Measurements from ENCODE around the gene OLIG2. TPM values are rescaled to one million over a fixed set of nuclear protein-coding genes. Genes with fewer than 3 reads are reported as not detected.
A peak's percentile ranks its signal among the peaks of the same experiment; 100 is the strongest.

OLIG2 gene
- total RNA-seq, 5 donors from 2014 or later (not counting 1 experiment from before 2014, with no cell fraction given), result not detected

DNA sequence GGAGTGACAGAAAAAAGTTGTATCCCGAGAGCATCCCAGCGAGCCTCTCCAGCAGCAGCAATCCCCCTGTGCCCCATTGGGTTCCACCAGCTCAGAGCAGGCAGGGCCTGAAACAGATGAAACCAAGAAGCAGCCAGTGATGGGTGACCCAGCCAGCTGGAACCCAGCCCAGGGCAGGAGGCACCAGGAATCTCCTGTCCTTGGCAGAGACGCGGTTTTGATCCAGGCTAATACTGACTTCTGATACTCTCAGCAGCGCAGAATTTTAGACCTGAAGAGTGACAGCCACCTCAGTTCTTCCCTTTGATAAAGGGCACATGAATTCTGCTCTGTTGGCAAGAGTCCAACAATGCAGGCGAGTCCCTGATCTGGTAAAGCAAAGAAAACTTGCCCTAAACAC is 32.8 kb downstream of the OLIG2 start:
- peaks cover 0 to 17% of the 10 kb centered on the region in 2 experiments for H3K27me3 ChIP-seq (replicated peaks in 1 of 2; ENCODE audit: control insufficient read depth in 2 of 2, extremely low read depth in 1 of 2, insufficient read depth in 2 of 2, low read length in 1 of 2)
- ATAC-seq (replicated peaks in 1 of 4) (no peak), DNase-seq (no peak)
- CTCF ChIA-PET, result no interaction called here
- POLR2A ChIA-PET, result no interaction called here
- no peaks in the 10 kb centered on the region for H3K36me3 ChIP-seq (ENCODE audit: control insufficient read depth in 2 of 2, extremely low read depth in 1 of 2, insufficient read depth in 1 of 2, low read length in 1 of 2)
- 92% methylated on average over 4 of the region's 6 CpGs for WGBS (ENCODE audit: insufficient coverage)
- H3K9me3 ChIP-seq, result no peaks in the 10 kb centered on the region
- Mint-ChIP-seq H3K4me1 (peaks cover 4 to 8% (median 8%) of the 10 kb centered on the region in 3 donors), H3K27ac (no peak overlapping the region), H3K4me3 (no peak overlapping the region), H3K27me3 (peaks cover 27 to 28% of the 10 kb centered on the region in 2 donors), H3K9me3 (no peaks in the 10 kb centered on the region), H3K36me3 (no peaks in the 10 kb centered on the region)
- no peak overlapping the region for H3K27ac ChIP-seq (ENCODE audit: low read length)
- H3K4me3 ChIP-seq (ENCODE audit: control insufficient read depth in 1 of 2, extremely low read depth in 1 of 2, low read length in 1 of 2), result no peak overlapping the region
- H3K4me1 ChIP-seq (ENCODE audit: control insufficient read depth in 1 of 2, extremely low read depth in 1 of 2, insufficient read depth in 2 of 2, low read length in 2 of 2), result peaks cover 0 to 7% of the 10 kb centered on the region in 2 experiments

DNA sequence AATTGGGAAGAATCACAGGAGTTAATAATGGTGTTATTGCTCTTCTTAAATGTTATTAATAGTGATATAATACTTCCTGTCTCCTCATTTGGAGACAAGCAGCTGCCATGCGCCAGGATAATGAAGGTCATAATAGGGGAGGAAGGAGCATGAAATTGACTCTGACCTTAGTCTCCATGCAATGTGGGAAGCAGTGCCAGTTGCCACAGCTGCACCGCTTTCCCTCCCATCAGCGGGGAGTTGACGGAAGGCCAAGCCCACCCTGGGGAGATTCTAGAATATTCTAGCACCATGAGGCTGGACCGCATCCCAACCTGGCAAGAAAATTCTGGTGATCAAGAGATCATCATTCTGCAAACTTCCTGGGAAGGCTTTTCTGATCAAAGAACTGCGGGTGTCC is 33.2 kb downstream of the OLIG2 start:
- no peak overlapping the region for H3K27ac Mint-ChIP-seq
- H3K27ac ChIP-seq (ENCODE audit: low read length), result no peak overlapping the region
- CTCF ChIA-PET, result no interaction called here

DNA sequence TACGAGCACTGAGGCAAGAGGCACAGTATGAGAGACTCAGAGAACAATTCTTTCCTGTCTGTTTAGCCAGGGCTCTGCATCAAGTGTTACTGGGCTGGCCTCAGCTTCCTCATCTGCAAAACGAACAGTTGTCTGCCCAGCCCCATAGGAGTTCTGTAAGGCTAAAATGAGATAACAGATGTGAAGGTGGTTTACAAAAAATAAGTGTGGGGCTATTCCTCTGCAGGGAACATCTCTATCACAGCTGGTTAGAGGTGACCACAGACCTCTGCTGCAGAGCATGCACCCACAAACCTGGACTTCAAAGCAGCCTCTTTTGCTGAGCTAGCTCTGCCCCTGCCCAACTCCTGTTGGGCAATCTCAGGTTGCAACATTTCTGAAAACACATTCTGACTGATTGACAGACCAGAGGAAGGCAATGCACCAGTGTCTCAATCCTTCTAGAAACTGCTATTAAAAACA is 33.7 kb downstream of the OLIG2 start:
- Mint-ChIP-seq H3K9me3 (no peaks in the 10 kb centered on the region), H3K4me3 (no peak overlapping the region), H3K27ac (no peak overlapping the region), H3K36me3 (no peaks in the 10 kb centered on the region), H3K4me1 (peaks cover 4 to 8% (median 8%) of the 10 kb centered on the region in 3 donors), H3K27me3 (peaks cover 21 to 32% of the 10 kb centered on the region in 2 donors)
- no peak overlapping the region for H3K4me3 ChIP-seq (ENCODE audit: control insufficient read depth in 1 of 2, extremely low read depth in 1 of 2, low read length in 1 of 2)
- WGBS (ENCODE audit: insufficient coverage), result 29% methylated on average over 1 of the region's 2 CpGs
- H3K4me1 ChIP-seq (ENCODE audit: control insufficient read depth in 1 of 2, extremely low read depth in 1 of 2, insufficient read depth in 2 of 2, low read length in 2 of 2), result peaks cover 0 to 7% of the 10 kb centered on the region in 2 experiments
- DNase-seq (peak in 5 of 35 experiments; percentile 9 to 31 (median 17)), ATAC-seq (replicated peaks in 1 of 4) (peak; percentile 14 to 40 (median 23))
- ChIA-PET CTCF (no interaction called here), POLR2A (no interaction called here)
- H3K27me3 ChIP-seq (replicated peaks in 1 of 2; ENCODE audit: control insufficient read depth in 2 of 2, extremely low read depth in 1 of 2, insufficient read depth in 2 of 2, low read length in 1 of 2), result peaks cover 0 to 26% of the 10 kb centered on the region in 2 experiments
- H3K9me3 ChIP-seq, result no peaks in the 10 kb centered on the region
- H3K27ac ChIP-seq (ENCODE audit: low read length), result no peak overlapping the region
- no peaks in the 10 kb centered on the region for H3K36me3 ChIP-seq (ENCODE audit: control insufficient read depth in 2 of 2, extremely low read depth in 1 of 2, insufficient read depth in 1 of 2, low read length in 1 of 2)

More for the DNA sequence above, 33.2 kb downstream of the OLIG2 start:
- 85% methylated on average over 5 of the region's 6 CpGs for WGBS (ENCODE audit: insufficient coverage)
- H3K36me3 ChIP-seq (ENCODE audit: control insufficient read depth in 2 of 2, extremely low read depth in 1 of 2, insufficient read depth in 1 of 2, low read length in 1 of 2), result no peaks in the 10 kb centered on the region
- POLR2A ChIA-PET, result no interaction called here
- H3K4me3 ChIP-seq (ENCODE audit: control insufficient read depth in 1 of 2, extremely low read depth in 1 of 2, low read length in 1 of 2), result no peak overlapping the region
- no peaks in the 10 kb centered on the region for H3K9me3 ChIP-seq
- Mint-ChIP-seq H3K36me3 (no peaks in the 10 kb centered on the region), H3K4me1 (peaks cover 4 to 8% (median 8%) of the 10 kb centered on the region in 3 donors), H3K4me3 (no peak overlapping the region), H3K9me3 (no peaks in the 10 kb centered on the region), H3K27me3 (peaks cover 25 to 31% of the 10 kb centered on the region in 2 donors)
- peaks cover 0 to 21% of the 10 kb centered on the region in 2 experiments for H3K27me3 ChIP-seq (replicated peaks in 1 of 2; ENCODE audit: control insufficient read depth in 2 of 2, extremely low read depth in 1 of 2, insufficient read depth in 2 of 2, low read length in 1 of 2)
- H3K4me1 ChIP-seq (ENCODE audit: control insufficient read depth in 1 of 2, extremely low read depth in 1 of 2, insufficient read depth in 2 of 2, low read length in 2 of 2), result peaks cover 0 to 7% of the 10 kb centered on the region in 2 experiments
- ATAC-seq (replicated peaks in 1 of 4) (no peak), DNase-seq (no peak)

DNA sequence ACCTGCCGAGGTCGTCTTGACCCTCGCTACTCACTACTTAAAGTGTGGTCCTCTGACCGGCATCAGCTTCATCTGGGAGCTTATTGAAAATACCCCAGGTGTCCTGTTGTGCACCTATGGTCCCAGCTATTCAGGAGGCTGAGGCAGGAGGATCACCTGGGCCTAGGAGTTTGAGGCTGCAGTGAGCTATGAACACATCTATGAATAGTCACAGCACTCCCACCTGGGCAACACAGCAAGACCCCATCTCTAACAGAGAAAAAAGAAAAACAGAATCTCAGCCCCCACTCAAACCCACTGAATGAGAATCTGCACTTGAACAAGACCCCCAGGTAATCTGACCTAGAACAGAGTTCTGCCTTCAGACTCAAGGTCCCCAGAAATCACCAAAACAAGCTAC is 35.5 kb downstream of the OLIG2 start:
- Mint-ChIP-seq H3K4me1 (peaks cover 4 to 8% (median 8%) of the 10 kb centered on the region in 3 donors), H3K27me3 (peaks cover 36 to 44% of the 10 kb centered on the region in 2 donors), H3K9me3 (no peaks in the 10 kb centered on the region), H3K36me3 (no peaks in the 10 kb centered on the region), H3K27ac (no peak overlapping the region), H3K4me3 (no peak overlapping the region)
- no peak overlapping the region for H3K4me3 ChIP-seq (ENCODE audit: control insufficient read depth in 1 of 2, extremely low read depth in 1 of 2, low read length in 1 of 2)
- CTCF ChIA-PET, result no interaction called here
- H3K4me1 ChIP-seq (ENCODE audit: control insufficient read depth in 1 of 2, extremely low read depth in 1 of 2, insufficient read depth in 2 of 2, low read length in 2 of 2), result peaks cover 0 to 7% of the 10 kb centered on the region in 2 experiments
- WGBS (ENCODE audit: insufficient coverage), result 97% methylated on average over 4 of the region's 4 CpGs
- ATAC-seq (replicated peaks in 1 of 4) (no peak), DNase-seq (no peak)
- H3K36me3 ChIP-seq (ENCODE audit: control insufficient read depth in 2 of 2, extremely low read depth in 1 of 2, insufficient read depth in 1 of 2, low read length in 1 of 2), result no peaks in the 10 kb centered on the region
- peaks cover 0 to 30% of the 10 kb centered on the region in 2 experiments for H3K27me3 ChIP-seq (replicated peaks in 1 of 2; ENCODE audit: control insufficient read depth in 2 of 2, extremely low read depth in 1 of 2, insufficient read depth in 2 of 2, low read length in 1 of 2)
- H3K27ac ChIP-seq (ENCODE audit: low read length), result no peak overlapping the region
- POLR2A ChIA-PET, result interaction anchor here in 1 of 2 donors (0.6 kb wide), 1 partner anchor 163 kb away, joined by 3 read pairs; no protein-coding TSS in a partner anchor
- H3K9me3 ChIP-seq, result no peaks in the 10 kb centered on the region

DNA sequence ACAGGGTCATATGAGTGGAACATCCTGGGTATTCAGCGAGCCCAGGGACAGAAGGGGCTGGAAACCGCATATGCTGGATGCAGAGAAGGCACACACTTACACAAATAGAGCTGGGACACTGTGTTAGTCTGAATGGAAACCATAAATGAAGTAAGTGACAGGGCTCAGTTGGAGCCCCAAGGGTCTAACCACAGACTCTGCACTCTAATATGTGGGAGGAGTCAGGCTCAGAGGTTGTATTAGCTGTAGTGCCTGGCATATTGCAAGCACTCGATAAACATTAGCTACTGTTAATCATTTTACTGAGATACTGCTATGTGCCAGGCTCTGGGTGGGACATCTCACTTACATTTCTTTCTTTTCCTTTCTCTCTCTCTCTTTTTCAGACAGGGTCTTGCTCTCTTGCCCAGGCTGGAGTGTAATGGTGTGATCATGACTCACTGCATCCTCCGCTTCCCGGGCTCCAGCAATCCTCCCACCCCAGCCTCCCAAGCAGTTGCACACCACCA is 37.7 kb downstream of the OLIG2 start:
- no peak for ATAC-seq (replicated peaks in 1 of 4)
- Mint-ChIP-seq H3K4me1 (peaks cover 4 to 8% (median 8%) of the 10 kb centered on the region in 3 donors), H3K27ac (no peak overlapping the region), H3K4me3 (no peak overlapping the region), H3K9me3 (no peaks in the 10 kb centered on the region), H3K27me3 (peaks cover 55 to 63% of the 10 kb centered on the region in 2 donors), H3K36me3 (no peaks in the 10 kb centered on the region)
- peaks cover 0 to 7% of the 10 kb centered on the region in 2 experiments for H3K4me1 ChIP-seq (ENCODE audit: control insufficient read depth in 1 of 2, extremely low read depth in 1 of 2, insufficient read depth in 2 of 2, low read length in 2 of 2)
- POLR2A ChIA-PET, result no interaction called here
- no peak overlapping the region for H3K4me3 ChIP-seq (ENCODE audit: control insufficient read depth in 1 of 2, extremely low read depth in 1 of 2, low read length in 1 of 2)
- DNase-seq, result no peak
- CTCF ChIA-PET, result no interaction called here
- no peaks in the 10 kb centered on the region for H3K9me3 ChIP-seq
- no CpG with 5 or more reads among the region's 5 CpGs for WGBS (ENCODE audit: insufficient coverage)
- H3K27me3 ChIP-seq (replicated peaks in 1 of 2; ENCODE audit: control insufficient read depth in 2 of 2, extremely low read depth in 1 of 2, insufficient read depth in 2 of 2, low read length in 1 of 2), result peaks cover 0 to 44% of the 10 kb centered on the region in 2 experiments
- no peak overlapping the region for H3K27ac ChIP-seq (ENCODE audit: low read length)
- no peaks in the 10 kb centered on the region for H3K36me3 ChIP-seq (ENCODE audit: control insufficient read depth in 2 of 2, extremely low read depth in 1 of 2, insufficient read depth in 1 of 2, low read length in 1 of 2)

DNA sequence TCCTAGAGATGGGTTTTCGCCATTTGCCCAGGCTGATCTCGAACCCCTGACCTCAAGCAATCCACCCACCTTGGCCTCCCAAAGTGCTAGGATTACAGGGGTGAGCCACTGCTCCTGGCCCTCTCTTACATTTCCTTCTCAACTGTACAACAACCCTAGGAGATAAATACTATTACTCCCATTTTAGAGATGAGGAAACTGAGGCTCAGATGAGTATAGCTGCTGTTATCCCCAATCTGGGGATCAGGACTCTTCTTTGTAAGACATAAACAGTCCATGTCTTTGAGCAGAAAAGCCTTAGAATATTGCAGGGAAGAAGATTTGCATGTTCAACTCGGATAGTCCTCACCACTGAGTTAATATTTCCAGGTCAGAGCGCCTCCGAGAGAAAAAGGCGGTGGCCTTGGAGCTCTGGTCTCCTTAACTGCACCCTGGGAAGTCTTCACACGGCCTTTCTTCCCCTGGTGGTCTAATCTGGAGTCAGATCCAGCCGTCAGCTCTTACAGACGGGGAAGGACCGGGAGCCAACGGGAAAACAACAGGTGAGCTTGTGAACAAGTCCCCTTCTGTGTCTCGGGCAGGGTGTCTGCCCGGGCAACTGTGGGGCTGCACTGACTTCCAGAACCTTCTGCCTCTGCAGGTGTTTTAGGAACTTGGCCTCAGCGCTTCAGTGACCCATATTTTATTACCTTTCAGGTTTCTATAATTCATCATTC is 38.3 kb downstream of the OLIG2 start:
- H3K27me3 Mint-ChIP-seq, result peaks cover 59 to 68% of the 10 kb centered on the region in 2 donors
- no peaks in the 10 kb centered on the region for H3K36me3 Mint-ChIP-seq
- Histone ChIP-seq H3K9me3 (no peaks in the 10 kb centered on the region), H3K27me3 (replicated peaks in 1 of 2; ENCODE audit: control insufficient read depth in 2 of 2, extremely low read depth in 1 of 2, insufficient read depth in 2 of 2, low read length in 1 of 2) (peaks cover 0 to 50% of the 10 kb centered on the region in 2 experiments), H3K27ac (ENCODE audit: low read length) (no peak overlapping the region), H3K36me3 (ENCODE audit: control insufficient read depth in 2 of 2, extremely low read depth in 1 of 2, insufficient read depth in 1 of 2, low read length in 1 of 2) (no peaks in the 10 kb centered on the region), H3K4me3 (ENCODE audit: control insufficient read depth in 1 of 2, extremely low read depth in 1 of 2, low read length in 1 of 2) (no peak overlapping the region), H3K4me1 (ENCODE audit: control insufficient read depth in 1 of 2, extremely low read depth in 1 of 2, insufficient read depth in 2 of 2, low read length in 2 of 2) (peaks cover 0 to 5% of the 10 kb centered on the region in 2 experiments)
- no peak overlapping the region for H3K27ac Mint-ChIP-seq
- WGBS (ENCODE audit: insufficient coverage), result 87% methylated on average over 12 of the region's 14 CpGs
- ATAC-seq (replicated peaks in 1 of 4) (no peak), DNase-seq (no peak)
- H3K4me1 Mint-ChIP-seq, result peaks cover 3 to 8% (median 5%) of the 10 kb centered on the region in 3 donors
- ChIA-PET CTCF (no interaction called here), POLR2A (no interaction called here)
- H3K4me3 Mint-ChIP-seq, result no peak overlapping the region
- no peaks in the 10 kb centered on the region for H3K9me3 Mint-ChIP-seq
